Dermis lymphatic vessel endothelial cell (primary cell): ENCODE results near the gene ATP1A2. TPM values are rescaled to one million over a fixed set of nuclear protein-coding genes. Genes with fewer than 3 reads are reported as not detected.

ENCODE experiments used
- total RNA-seq: library from RNA; depleted of rRNA; stranded (reverse); fragments of >200 nt; gene quantifications from 2 replicates; pipeline ENCODE4 v1.2.1, GENCODE V29; 2014

Gene ATP1A2
- not detected in 2 replicates for total RNA-seq

DNA sequence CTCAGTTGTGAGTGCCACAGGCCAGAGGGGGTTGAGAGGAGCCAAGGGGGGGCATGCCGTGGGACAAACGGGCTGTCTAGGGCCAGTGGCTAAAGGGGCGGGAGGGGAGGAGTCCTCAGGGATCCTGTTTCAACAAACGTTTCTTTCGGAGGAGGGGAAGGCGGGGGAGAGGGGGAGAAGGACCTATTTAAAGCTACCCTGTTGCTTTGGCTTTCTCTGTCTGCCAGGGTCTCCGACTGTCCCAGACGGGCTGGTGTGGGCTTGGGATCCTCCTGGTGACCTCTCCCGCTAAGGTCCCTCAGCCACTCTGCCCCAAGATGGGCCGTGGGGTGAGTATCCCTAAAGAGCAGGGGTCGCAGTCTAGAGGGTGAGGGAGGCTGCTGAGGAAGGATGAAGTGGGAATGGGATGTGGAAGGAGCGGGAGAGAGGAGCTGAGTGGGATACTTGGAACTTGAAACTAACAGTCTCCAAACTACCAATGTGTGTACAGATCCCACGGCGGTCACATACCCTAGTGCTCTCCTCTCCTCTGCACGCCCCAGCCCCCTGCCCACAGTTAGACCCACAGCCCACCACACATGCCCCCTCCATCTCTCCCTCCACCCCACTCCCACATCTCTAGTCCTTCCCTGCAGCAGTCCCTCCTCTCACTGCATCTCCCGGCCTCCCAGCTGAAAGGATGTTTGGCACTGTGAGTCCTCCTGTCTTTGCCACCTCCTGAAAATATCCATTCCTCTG, at the start of gene ATP1A2:
TSS of gene ATP1A2 (plus strand) at position 215 of the 738 bp plus-strand sequence. CDS start at position 318, 103 bp downstream.

DNA sequence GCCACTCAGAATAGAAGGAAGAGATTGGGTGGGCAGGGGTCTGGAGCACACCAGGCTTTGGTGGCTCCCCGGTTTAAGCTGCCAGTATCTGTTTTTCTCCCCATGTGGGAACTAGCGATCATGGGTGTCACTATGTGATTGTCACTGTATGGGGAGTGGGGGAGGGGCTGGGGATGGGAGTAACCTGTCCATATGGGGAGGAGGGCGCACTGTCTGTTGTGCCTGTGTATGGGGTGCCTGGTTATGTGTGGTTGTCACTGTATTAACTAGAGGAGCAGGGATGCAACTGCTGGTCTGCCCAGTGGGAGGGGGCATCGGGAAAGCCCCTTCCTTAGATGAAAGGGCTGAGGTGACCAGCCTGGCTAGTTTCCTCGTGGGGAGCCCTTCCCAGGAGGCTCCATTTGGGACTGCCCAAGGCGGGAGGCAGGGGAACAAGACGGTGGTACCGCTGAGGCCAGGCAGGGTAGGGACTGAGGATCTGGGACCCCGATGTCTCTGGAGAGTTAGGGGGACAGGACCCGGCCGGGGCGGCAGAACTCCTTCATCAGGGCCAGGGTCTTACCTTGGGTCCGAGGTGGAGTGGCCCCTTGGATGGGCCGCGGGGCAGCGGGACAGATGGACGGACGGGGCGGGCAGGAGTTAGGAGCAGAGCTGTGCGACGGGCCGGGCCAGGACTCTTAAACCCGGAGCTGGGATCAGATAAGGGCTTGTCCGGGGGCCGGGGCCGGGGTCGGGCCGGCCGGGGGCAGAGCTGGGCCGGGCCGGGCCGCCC, 45.9 kb upstream of the ATP1A2 start, which contains the start of gene KCNJ10:
TSS of gene KCNJ10 (minus strand) at position 701 of the 772 bp plus-strand sequence. CDS start 27,628 bp downstream, outside the sequence.

GRCh38 chr1:160081261-160081936, 34.2 kb upstream of the ATP1A2 start, which contains the start of gene KCNJ9:
Gene KCNJ9, plus strand, starts transcription at chr1:160081538. Its CDS starts 2,493 bp downstream, at chr1:160084031.

GRCh38 chr1:160097911-160098851, 17.4 kb upstream of the ATP1A2 start, which contains the start of gene IGSF8:
Gene IGSF8, minus strand, starts transcription at chr1:160098619. Its CDS starts 147 bp downstream, at chr1:160098472.

DNA sequence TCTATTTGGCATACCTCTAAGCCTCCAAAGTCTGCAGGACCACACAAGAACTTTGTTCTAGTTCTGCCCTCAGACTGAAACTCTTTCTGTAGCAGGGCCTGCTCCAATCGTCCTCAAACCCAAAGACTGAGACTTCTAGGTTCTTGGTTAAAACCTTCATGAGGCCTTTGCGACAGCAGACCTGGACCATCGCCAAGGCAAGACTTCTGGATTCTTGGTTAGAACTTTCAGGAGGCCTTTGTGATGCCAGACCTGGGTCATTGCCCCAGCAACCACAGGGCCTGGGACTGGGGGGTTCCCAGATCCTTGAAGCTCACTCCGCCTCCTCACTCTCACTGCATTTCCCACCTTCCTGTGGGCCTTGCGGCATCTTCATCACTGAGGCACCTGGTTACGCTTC, 35.7 kb downstream of the ATP1A2 start, which contains the start of gene ATP1A4:
TSS of gene ATP1A4 (plus strand) at position 301 of the 400 bp plus-strand sequence. CDS start 438 bp downstream, outside the sequence.

DNA sequence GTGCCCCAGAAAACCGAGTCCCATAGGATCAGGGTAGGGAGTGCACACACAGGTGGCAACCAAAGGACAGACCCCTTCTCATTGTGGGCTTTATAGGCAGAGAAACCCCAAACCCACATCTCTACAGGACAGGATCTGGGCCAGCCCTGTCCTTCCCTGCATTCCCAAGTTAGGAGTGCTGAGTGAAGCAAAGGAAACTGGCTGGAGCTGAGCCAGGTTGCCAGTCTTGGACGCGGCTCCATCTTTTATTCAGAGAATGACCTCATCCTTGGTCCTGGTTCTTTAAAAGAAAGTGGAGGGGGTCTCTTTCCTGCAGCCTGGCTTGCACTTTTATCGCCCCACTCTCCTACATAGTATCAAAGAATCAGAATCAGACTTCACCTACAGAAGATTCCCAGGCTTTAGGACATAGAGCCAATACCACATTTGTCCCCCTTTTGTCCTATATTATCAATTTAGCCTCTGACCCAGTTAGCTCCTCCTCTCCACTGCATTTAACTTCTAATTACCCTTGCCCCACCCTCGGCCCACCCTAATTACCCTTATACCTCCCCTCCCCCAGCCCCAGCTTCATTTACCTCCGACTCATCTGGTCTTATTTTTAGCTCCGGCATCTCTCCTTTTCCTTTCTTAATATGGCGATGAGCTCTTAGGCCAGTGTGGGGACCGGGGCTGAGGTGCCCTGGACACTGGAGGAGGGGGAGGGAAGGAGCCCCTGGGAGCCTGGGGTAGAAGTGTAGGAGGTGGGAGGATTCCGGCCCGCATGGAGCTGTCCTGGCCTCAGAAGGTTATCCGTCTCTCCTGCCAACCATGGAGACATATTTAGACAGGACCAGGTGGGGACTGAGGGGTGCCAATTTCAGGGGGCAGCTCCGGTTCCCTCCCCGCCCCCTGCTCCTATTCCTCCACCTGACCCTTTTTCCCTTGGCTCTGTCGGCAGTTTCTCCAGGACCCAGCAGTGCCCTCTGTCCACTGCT, 74.4 kb downstream of the ATP1A2 start, which contains the start of gene CASQ1:
TSS of gene CASQ1 (plus strand) at position 927 of the 977 bp plus-strand sequence. CDS start 177 bp downstream, outside the sequence.

Other genes starting within 250 kb of the ATP1A2 start
- gene CFAP45, start 215.6 kb upstream of the ATP1A2 start, total RNA-seq = under 0.01 and 0.17 TPM in 2 replicates
- 91.4 and 105 TPM in 2 replicates for gene TAGLN2, start 190.3 kb upstream of the ATP1A2 start, total RNA-seq
- not detected in 2 replicates for gene IGSF9, start 170.1 kb upstream of the ATP1A2 start, total RNA-seq
- not detected in 2 replicates for gene SLAMF9, start 161.5 kb upstream of the ATP1A2 start, total RNA-seq
- 3.1 and 4.3 TPM in 2 replicates for gene PIGM, start 83.8 kb upstream of the ATP1A2 start, total RNA-seq
- not detected in 2 replicates for gene KCNJ10, start 45.6 kb upstream of the ATP1A2 start, total RNA-seq
- gene KCNJ9, start 34.2 kb upstream of the ATP1A2 start, total RNA-seq = not detected in 2 replicates
- 6.5 and 7.7 TPM in 2 replicates for gene IGSF8, start 17.1 kb upstream of the ATP1A2 start, total RNA-seq
- not detected in 2 replicates for gene ATP1A4, start 35.8 kb downstream of the ATP1A2 start, total RNA-seq
- gene CASQ1, start 74.8 kb downstream of the ATP1A2 start, total RNA-seq = not detected in 2 replicates
- 57.3 and 59.6 TPM in 2 replicates for gene PEA15, start 89.6 kb downstream of the ATP1A2 start, total RNA-seq
- 71.6 and 81.7 TPM in 2 replicates for gene DCAF8, start 146.8 kb downstream of the ATP1A2 start, total RNA-seq
- 29.3 and 32.2 TPM in 2 replicates for gene PEX19, start 169.4 kb downstream of the ATP1A2 start, total RNA-seq
- gene COPA, start 227.5 kb downstream of the ATP1A2 start, total RNA-seq = 230 and 235 TPM in 2 replicates
- 67.6 and 73.4 TPM in 2 replicates for gene NCSTN, start 227.6 kb downstream of the ATP1A2 start, total RNA-seq